Measurements from ENCODE around the gene TMEM131L.
"Not testable (repeated sequence)": the region's sequence is repeated elsewhere in the genome, so short reads cannot be mapped to it uniquely, and the experiment has no call there.

The TMEM131L gene

DNA sequence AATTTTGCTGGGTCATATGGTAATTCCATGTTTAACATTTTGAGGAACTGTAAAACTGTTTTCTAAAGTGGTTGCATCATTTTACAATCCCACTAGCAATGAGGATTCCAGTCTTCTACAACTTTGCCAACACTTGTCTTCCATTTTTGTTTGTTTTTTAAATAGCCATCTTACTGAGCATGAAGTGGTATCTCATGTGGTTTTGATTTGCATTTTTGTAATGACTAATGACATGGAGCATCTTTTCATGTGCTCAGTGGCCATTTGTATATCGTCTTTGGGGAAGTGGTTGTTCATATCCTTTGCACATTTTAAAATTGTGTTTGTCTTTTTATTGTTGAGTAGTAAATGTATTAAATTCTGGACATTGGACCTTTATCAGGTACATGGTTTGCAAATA, 94.7 kb downstream of the TMEM131L start:
- TF ChIP-seq, protein P1, sequence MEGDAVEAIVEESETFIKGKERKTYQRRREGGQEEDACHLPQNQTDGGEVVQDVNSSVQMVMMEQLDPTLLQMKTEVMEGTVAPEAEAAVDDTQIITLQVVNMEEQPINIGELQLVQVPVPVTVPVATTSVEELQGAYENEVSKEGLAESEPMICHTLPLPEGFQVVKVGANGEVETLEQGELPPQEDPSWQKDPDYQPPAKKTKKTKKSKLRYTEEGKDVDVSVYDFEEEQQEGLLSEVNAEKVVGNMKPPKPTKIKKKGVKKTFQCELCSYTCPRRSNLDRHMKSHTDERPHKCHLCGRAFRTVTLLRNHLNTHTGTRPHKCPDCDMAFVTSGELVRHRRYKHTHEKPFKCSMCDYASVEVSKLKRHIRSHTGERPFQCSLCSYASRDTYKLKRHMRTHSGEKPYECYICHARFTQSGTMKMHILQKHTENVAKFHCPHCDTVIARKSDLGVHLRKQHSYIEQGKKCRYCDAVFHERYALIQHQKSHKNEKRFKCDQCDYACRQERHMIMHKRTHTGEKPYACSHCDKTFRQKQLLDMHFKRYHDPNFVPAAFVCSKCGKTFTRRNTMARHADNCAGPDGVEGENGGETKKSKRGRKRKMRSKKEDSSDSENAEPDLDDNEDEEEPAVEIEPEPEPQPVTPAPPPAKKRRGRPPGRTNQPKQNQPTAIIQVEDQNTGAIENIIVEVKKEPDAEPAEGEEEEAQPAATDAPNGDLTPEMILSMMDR (IDR thresholded peaks at IDR 0.05; ENCODE audit: insufficient read depth, low read length, poor library complexity, severe bottlenecking), result no peak
- Histone ChIP-seq H3K27me3 (replicated peaks; ENCODE audit: control insufficient read depth, insufficient read depth, low read length) (no peaks in the 10 kb centered on the region), H3K36me3 (ENCODE audit: control insufficient read depth, insufficient read depth, low read length) (peaks cover 23% of the 10 kb centered on the region), H3K4me3 (replicated peaks; ENCODE audit: low read depth, low read length) (no peak overlapping the region)
- DNase-seq (ENCODE audit: extremely low read depth, insufficient read length), result no peak

DNA sequence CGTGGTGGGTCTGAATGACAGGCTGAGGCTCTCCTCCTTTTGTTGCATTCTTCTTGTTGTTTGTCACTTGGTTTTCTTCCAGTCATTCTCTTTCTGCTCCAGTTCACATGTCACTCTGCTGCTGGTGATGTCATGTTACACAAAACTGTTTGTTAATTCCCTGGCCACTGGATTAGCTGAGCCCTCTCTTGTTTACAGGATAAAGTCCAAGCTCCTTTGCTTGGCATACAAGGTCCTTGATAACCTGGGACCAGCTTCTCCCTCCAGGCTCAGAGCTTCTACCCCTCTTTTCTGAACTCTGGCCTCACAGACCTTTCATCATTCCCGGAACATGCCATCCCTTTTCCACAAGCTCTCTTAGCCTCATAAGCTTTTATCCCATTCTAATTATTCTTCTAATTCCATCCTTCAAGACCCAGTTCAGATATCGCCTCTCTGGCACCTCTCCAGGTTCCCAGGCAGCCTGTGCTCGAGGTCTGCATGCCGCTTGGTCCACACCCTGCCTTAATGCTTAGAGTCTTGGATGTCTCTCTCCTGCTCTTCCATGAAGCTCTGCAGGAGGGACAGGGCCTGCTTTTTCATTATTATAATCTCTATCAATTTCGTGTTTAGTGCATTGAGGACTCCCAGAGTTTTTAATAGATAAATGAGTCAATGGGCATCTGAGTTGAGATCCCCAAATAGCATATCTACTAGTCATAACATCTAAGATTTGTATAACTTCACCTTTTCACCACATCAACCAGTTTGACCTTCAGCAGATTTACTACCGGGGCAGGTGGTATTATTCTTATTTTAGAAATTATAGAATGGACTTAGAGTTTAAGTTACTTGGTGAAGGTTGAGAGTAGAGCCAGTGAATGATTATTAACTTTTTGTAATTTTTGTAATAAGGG, 98.7 kb downstream of the TMEM131L start:
- Histone ChIP-seq H3K4me3 (replicated peaks; ENCODE audit: low read depth, low read length) (no peak overlapping the region), H3K36me3 (ENCODE audit: control insufficient read depth, insufficient read depth, low read length) (peaks cover 18% of the 10 kb centered on the region), H3K27me3 (replicated peaks; ENCODE audit: control insufficient read depth, insufficient read depth, low read length) (no peaks in the 10 kb centered on the region)
- TF ChIP-seq, protein P1 (IDR thresholded peaks at IDR 0.05; ENCODE audit: insufficient read depth, low read length, poor library complexity, severe bottlenecking), result no peak
- no peak for DNase-seq (ENCODE audit: extremely low read depth, insufficient read length)

GRCh38 chr4:153566631-153567150, 100.5 kb downstream of the TMEM131L start:
- Histone ChIP-seq H3K27me3 (replicated peaks; ENCODE audit: control insufficient read depth, insufficient read depth, low read length) (no peaks in the 10 kb centered on the region), H3K4me3 (replicated peaks; ENCODE audit: low read depth, low read length) (no peak overlapping the region), H3K36me3 (ENCODE audit: control insufficient read depth, insufficient read depth, low read length) (peaks cover 14% of the 10 kb centered on the region)
- DNase-seq (ENCODE audit: extremely low read depth, insufficient read length), result no peak
- TF ChIP-seq, protein P1 (IDR thresholded peaks at IDR 0.05; ENCODE audit: insufficient read depth, low read length, poor library complexity, severe bottlenecking), result no peak

GRCh38 chr4:153567660-153568059, 101.5 kb downstream of the TMEM131L start:
- H3K36me3 ChIP-seq (ENCODE audit: control insufficient read depth, insufficient read depth, low read length), result peaks cover 14% of the 10 kb centered on the region
- H3K4me3 ChIP-seq (replicated peaks; ENCODE audit: low read depth, low read length); H3K27me3 ChIP-seq (replicated peaks; ENCODE audit: control insufficient read depth, insufficient read depth, low read length); DNase-seq (ENCODE audit: extremely low read depth, insufficient read length): not testable (repeated sequence)

- Histone ChIP-seq H3K27me3 (replicated peaks; ENCODE audit: control insufficient read depth, insufficient read depth, low read length) (no peaks in the 10 kb centered on the region), H3K4me3 (replicated peaks; ENCODE audit: low read depth, low read length) (no peak overlapping the region), H3K36me3 (ENCODE audit: control insufficient read depth, insufficient read depth, low read length) (peaks cover 10% of the 10 kb centered on the region)
- peak; percentile 36 for DNase-seq (ENCODE audit: extremely low read depth, insufficient read length)
- TF ChIP-seq, protein P1 (IDR thresholded peaks at IDR 0.05; ENCODE audit: insufficient read depth, low read length, poor library complexity, severe bottlenecking), result no peak
Measured at GRCh38 chr4:153570228-153570973, 104.2 kb downstream of the TMEM131L start.

GRCh38 chr4:153571006-153571545, 104.9 kb downstream of the TMEM131L start:
- Histone ChIP-seq H3K27me3 (replicated peaks; ENCODE audit: control insufficient read depth, insufficient read depth, low read length) (no peaks in the 10 kb centered on the region), H3K4me3 (replicated peaks; ENCODE audit: low read depth, low read length) (no peak overlapping the region), H3K36me3 (ENCODE audit: control insufficient read depth, insufficient read depth, low read length) (peaks cover 10% of the 10 kb centered on the region)
- TF ChIP-seq, protein P1 (IDR thresholded peaks at IDR 0.05; ENCODE audit: insufficient read depth, low read length, poor library complexity, severe bottlenecking), result no peak
- DNase-seq (ENCODE audit: extremely low read depth, insufficient read length), result no peak
